Astrocyte (in vitro differentiated cells and primary cell): ENCODE measurements around the gene ISLR. TPM values are rescaled to one million over a fixed set of nuclear protein-coding genes. Genes with fewer than 3 reads are reported as not detected.

ENCODE experiments used
- DNase-seq: peaks from one replicate; pipeline ENCODE4 v3.0.0-alpha.2; 2010; ENCODE audit warnings: low read depth
- FAIRE-seq: peaks from 2 replicates; lab custom pipeline; 2011; peaks lifted over from hg19 to GRCh38; lab: Jason Lieb, UNC
- H2AFZ ChIP-seq: 2 replicates; pipeline ENCODE4 v1.6.0; 2012; ENCODE audit warnings: low read depth, low read length, inconsistent platforms
- H3K27ac ChIP-seq: 2 replicates; pipeline ENCODE4 v1.5.1; 2011; ENCODE audit warnings: low read depth, low read length, inconsistent platforms
- H3K27me3 ChIP-seq: 2 replicates; pipeline ENCODE4 v1.6.0; 2011; ENCODE audit warnings: low read length, inconsistent platforms; ENCODE audit not compliant: insufficient read depth
- H3K36me3 ChIP-seq: 2 replicates; pipeline ENCODE4 v1.5.1; 2011; ENCODE audit warnings: low read length, inconsistent platforms; ENCODE audit not compliant: insufficient read depth
- H3K4me1 ChIP-seq: 2 replicates; pipeline ENCODE4 v1.5.1; 2011; ENCODE audit warnings: low read length, inconsistent platforms; ENCODE audit not compliant: insufficient read depth
- H3K4me2 ChIP-seq: 2 replicates; pipeline ENCODE4 v1.6.0; 2012; ENCODE audit warnings: low read length, inconsistent platforms
- H3K4me3 ChIP-seq: 2 replicates; pipeline ENCODE4 v1.5.1; 2011; ENCODE audit warnings: low read depth, mild to moderate bottlenecking, low read length, inconsistent platforms; ENCODE audit not compliant: insufficient read depth
- H3K79me2 ChIP-seq: 2 replicates; pipeline ENCODE4 v1.6.0; 2012; ENCODE audit warnings: mild to moderate bottlenecking, low read length, inconsistent platforms; ENCODE audit not compliant: insufficient read depth
- H3K9ac ChIP-seq: 2 replicates; pipeline ENCODE4 v1.6.0; 2012; ENCODE audit warnings: mild to moderate bottlenecking, low read length, inconsistent platforms
- H3K9me3 ChIP-seq: 2 replicates; pipeline ENCODE4 v1.5.1; 2012; ENCODE audit warnings: low read depth, mild to moderate bottlenecking, low read length, inconsistent platforms; ENCODE audit not compliant: insufficient read depth
- H4K20me1 ChIP-seq: 2 replicates; pipeline ENCODE4 v1.6.0; 2012; ENCODE audit warnings: low read length, inconsistent platforms; ENCODE audit not compliant: insufficient read depth
- H3K27ac Mint-ChIP-seq: one replicate; pipeline ENCODE4 v1.8.0; 2021; ENCODE audit warnings: mild to moderate bottlenecking, mixed read lengths; ENCODE audit not compliant: unreplicated experiment
- H3K27me3 Mint-ChIP-seq: one replicate; pipeline ENCODE4 v1.8.0; 2021; ENCODE audit warnings: low read depth, mixed read lengths; ENCODE audit not compliant: unreplicated experiment
- H3K36me3 Mint-ChIP-seq: one replicate; pipeline ENCODE4 v1.8.0; 2021; ENCODE audit warnings: low read depth, mixed read lengths; ENCODE audit not compliant: unreplicated experiment
- H3K4me1 Mint-ChIP-seq: one replicate; pipeline ENCODE4 v1.8.0; 2021; ENCODE audit warnings: low read depth, mixed read lengths; ENCODE audit not compliant: unreplicated experiment
- H3K4me3 Mint-ChIP-seq: one replicate; pipeline ENCODE4 v1.8.0; 2021; ENCODE audit warnings: mild to moderate bottlenecking, moderate library complexity, mixed read lengths; ENCODE audit not compliant: unreplicated experiment
- H3K9me3 Mint-ChIP-seq: one replicate; pipeline ENCODE4 v1.8.0; 2021; ENCODE audit warnings: mild to moderate bottlenecking, mixed read lengths; ENCODE audit not compliant: unreplicated experiment
- EZH2 ChIP-seq: IDR thresholded peaks from 2 replicates; pipeline ENCODE4 v1.6.1; 2012; ENCODE audit warnings: mild to moderate bottlenecking, low read length, inconsistent platforms; ENCODE audit not compliant: insufficient read depth
- total RNA-seq: library from RNA; stranded (reverse); gene quantifications from 2 replicates; pipeline ENCODE4 v1.2.1, GENCODE V29; 2021
- TF ChIP-seq, protein P1 (sequence below): IDR thresholded peaks from 2 replicates; pipeline ENCODE4 v1.5.1; 2011; ENCODE audit warnings: low read depth, mild to moderate bottlenecking, inconsistent platforms, low read length, moderate library complexity; ENCODE audit not compliant: insufficient read depth

The ISLR gene
- total RNA-seq, 1 donor from 2014 or later, result 1.6 TPM

DNA sequence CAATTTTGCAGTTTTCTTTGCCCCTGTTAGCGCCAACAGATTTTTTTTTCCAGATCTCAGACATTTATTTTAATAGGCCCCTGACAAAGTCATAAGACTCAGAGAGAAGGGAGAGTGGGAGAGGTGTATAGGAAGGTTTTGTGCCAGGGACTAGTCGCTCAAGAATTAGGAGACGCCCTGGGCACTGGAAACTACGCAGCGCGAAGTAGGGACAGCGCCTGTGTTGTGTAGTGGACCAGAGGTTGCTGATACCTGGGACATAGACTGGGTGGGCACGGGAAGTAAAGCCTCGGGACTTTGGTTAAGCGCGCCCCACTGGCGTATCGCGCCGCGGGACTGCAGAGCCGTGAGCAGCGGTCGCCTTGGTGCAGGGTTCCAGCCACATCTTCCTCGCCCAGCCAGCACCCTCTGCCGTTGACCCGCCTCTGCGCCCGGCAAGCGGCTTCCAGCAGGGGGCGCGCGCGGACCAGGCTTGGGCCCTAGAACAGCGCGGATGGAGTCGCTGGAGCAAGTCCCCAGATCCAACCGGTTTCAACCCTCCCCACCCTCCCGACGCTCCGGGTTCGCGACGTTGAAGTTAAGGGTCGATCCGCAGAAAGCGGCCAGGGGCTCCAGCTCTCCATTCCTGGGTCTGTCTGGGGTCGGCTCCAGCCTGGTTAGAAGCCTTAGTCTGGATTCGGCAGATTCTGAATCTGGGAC, 46.1 kb upstream of the ISLR start:
- Histone ChIP-seq H3K79me2 (no peaks in the 10 kb centered on the region), H4K20me1 (no peaks in the 10 kb centered on the region), H3K27me3 (peaks cover 63% of the 10 kb centered on the region), H3K27ac (no peak overlapping the region), H2AFZ (peak overlapping the region; percentile 71), H3K9ac (peak overlapping the region; percentile 52), H3K9me3 (peaks cover 6% of the 10 kb centered on the region), H3K4me3 (peak overlapping the region; percentile 58), H3K4me2 (peak overlapping the region; percentile 88), H3K4me1 (peaks cover 19% of the 10 kb centered on the region), H3K36me3 (no peaks in the 10 kb centered on the region)
- peaks cover 22% of the 10 kb centered on the region for H3K9me3 Mint-ChIP-seq
- peak; percentile 58 for DNase-seq
- H3K27ac Mint-ChIP-seq, result peak overlapping the region; percentile 47
- no peak for FAIRE-seq
- H3K4me3 Mint-ChIP-seq, result no peak overlapping the region
- peaks cover 64% of the 10 kb centered on the region for H3K27me3 Mint-ChIP-seq
- TF ChIP-seq, protein P1, sequence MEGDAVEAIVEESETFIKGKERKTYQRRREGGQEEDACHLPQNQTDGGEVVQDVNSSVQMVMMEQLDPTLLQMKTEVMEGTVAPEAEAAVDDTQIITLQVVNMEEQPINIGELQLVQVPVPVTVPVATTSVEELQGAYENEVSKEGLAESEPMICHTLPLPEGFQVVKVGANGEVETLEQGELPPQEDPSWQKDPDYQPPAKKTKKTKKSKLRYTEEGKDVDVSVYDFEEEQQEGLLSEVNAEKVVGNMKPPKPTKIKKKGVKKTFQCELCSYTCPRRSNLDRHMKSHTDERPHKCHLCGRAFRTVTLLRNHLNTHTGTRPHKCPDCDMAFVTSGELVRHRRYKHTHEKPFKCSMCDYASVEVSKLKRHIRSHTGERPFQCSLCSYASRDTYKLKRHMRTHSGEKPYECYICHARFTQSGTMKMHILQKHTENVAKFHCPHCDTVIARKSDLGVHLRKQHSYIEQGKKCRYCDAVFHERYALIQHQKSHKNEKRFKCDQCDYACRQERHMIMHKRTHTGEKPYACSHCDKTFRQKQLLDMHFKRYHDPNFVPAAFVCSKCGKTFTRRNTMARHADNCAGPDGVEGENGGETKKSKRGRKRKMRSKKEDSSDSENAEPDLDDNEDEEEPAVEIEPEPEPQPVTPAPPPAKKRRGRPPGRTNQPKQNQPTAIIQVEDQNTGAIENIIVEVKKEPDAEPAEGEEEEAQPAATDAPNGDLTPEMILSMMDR, result peak; percentile 60
- TF ChIP-seq EZH2, result no peak
- H3K4me1 Mint-ChIP-seq, result peaks cover 4% of the 10 kb centered on the region
- no peaks in the 10 kb centered on the region for H3K36me3 Mint-ChIP-seq

DNA sequence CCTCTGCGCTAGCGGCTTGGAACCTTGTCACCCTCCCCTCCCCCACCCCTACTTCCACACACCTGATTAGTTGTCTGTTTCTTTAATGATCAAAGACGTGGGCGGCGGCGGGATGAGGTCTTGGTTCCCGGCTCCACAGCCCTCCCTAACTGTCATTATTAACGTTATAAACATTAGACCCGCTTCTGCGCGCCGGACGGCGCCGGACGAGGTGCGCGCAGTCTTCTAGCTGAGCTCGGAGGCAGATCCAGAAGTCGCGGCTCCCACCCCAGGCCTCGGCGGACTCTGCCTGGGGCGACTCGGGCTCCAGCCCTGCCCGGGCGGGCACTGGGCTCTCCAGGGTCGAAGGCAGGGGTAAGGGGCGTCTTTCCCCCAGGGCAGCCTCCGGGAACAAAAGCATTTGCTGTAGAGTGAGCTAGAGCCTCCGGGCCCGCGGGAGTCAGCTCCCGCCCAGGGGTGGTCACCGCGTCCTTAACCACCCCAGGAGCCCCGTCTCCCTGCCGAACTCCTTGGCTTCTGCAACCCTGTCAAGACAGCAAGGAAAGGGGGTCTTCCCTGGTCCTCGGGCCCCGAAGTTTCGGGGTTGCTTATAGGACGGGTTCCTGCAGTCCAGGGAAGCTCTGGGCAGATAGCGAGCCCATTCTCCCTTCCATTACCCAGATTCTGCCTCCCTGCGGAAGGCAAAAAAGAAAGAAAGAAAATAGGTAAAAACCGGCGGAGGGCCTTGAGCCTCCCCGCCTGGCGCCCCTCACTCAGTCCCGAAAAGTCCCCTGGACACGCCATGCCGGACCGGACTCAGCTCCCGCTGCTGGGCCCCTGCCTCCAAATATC, 45.3 kb upstream of the ISLR start:
- peaks cover 26% of the 10 kb centered on the region for H3K9me3 Mint-ChIP-seq
- no peak overlapping the region for H3K4me3 Mint-ChIP-seq
- peak overlapping the region; percentile 71 for H2AFZ ChIP-seq
- peaks cover 10% of the 10 kb centered on the region for H3K9me3 ChIP-seq
- no peak overlapping the region for H3K27ac ChIP-seq
- peak overlapping the region; percentile 58 for H3K4me3 ChIP-seq
- no peaks in the 10 kb centered on the region for H3K79me2 ChIP-seq
- peak overlapping the region; percentile 88 for H3K4me2 ChIP-seq
- H3K36me3 ChIP-seq, result no peaks in the 10 kb centered on the region
- DNase-seq (no peak), FAIRE-seq (no peak)
- peaks cover 66% of the 10 kb centered on the region for H3K27me3 Mint-ChIP-seq
- H3K27ac Mint-ChIP-seq, result peak overlapping the region; percentile 47
- peaks cover 19% of the 10 kb centered on the region for H3K4me1 ChIP-seq
- H3K4me1 Mint-ChIP-seq, result peaks cover 2% of the 10 kb centered on the region
- peaks cover 64% of the 10 kb centered on the region for H3K27me3 ChIP-seq
- H4K20me1 ChIP-seq, result no peaks in the 10 kb centered on the region
- TF ChIP-seq, protein P1, result no peak
- TF ChIP-seq EZH2, result peak; percentile 50
- H3K36me3 Mint-ChIP-seq, result no peaks in the 10 kb centered on the region
- peak overlapping the region; percentile 52 for H3K9ac ChIP-seq
